ENCODE data around the gene ZNF385B.
"Not testable (repeated sequence)": the region's sequence is repeated elsewhere in the genome, so short reads cannot be mapped to it uniquely, and the experiment has no call there.

ZNF385B gene

DNA sequence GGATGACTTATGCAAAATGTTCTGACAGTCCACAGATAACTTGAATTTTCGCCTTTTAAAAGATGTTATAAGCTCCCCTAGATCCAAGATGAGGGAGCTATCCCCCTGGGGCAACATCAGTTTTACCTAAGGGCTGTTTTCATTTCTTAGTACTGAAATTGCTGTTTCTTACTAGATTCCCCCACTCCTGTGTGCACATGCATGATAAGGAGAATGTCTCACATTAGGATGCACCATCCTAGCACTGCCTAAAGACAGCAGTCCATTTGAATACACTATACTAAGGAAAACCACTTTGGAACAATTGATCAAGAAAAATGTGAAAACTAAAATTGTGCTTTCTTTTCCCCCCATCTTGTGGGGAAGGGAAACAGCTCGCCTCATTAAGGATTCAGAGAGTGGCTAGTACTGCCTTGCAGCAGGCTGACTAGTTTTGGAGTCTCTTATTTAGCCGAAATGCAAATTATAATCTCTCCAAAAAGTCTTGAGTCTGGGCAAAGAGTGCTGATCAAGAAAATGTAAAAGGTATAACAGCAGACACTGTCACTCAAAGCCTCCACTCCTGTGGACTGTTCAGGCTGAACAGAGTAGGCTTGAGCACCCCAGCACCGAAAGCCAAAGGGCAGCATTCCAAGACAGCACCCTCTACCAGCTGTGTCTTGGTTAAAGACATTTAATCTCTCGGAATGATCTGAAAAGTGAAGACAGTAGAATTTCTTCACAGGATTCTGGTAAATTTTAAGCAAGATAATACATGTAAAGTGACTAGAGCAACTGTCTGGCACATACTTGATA lies 65.0 kb downstream of the ZNF385B start:
- DNase-seq: no peak

DNA sequence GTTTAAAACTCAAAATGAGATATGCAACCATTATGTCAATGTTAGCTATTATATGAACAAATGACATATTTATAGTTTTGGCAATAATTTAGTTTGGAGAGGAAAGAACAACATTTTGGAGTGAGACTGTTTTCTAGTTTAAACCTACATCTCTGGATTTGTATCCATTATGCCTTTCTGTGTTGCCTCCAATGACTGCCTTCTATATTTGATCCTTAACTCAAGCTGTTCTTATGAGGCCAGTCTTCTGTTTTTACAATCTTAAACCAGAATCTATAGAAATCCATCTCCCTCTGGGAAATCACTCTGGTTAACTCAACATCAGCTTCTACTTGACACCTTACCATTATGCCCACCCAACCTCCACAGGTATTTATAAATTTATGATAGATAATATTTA lies 67.5 kb downstream of the ZNF385B start:
- DNase-seq: no peak

GRCh38 chr2:179793238-179793637 lies 68.2 kb downstream of the ZNF385B start:
- DNase-seq: no peak

- no peak for DNase-seq
Observed at GRCh38 chr2:179790235-179791217, 70.9 kb downstream of the ZNF385B start.

GRCh38 chr2:179788104-179788503 lies 73.3 kb downstream of the ZNF385B start:
- DNase-seq: no peak

DNA sequence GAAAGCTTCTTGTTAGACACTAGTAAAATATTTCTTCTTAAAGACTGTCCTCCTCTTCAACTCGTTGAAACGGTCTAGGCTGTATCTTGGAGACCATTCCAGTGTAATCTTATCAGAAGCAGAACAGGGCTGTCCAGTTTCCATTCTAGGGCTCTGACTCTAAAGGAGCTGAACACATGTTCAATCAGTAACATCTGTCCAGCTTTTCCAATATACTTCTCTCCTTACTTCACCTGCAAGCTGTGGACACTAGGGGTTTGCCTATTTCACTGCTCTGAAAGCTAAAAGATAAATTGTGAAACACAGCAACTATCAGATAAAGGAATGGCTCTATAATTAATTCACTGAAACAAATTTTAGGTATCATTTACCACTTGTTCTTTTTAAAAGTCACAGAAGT lies 73.8 kb downstream of the ZNF385B start:
- no peak for DNase-seq

- DNase-seq: no peak
Observed at GRCh38 chr2:179785902-179786301, 75.5 kb downstream of the ZNF385B start.

DNA sequence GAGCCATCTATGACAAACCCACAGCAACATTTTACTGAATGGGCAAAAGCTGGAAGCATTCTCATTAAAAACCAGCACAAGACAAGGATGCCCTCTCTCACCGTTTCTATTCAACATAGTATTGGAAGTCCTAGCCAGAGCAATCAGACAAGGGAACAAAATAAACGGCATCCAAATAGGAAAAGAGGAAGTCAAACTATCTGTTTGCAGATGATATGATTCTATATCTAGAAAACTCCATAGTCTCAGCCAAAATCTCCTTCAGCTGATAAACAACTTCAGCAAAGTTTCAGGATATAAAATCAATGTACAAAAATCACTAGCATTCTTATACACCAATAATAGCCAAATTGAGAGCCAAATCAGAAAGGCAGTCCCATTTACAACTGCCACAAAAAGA lies 79.1 kb downstream of the ZNF385B start:
- DNase-seq: not testable (repeated sequence)

DNA sequence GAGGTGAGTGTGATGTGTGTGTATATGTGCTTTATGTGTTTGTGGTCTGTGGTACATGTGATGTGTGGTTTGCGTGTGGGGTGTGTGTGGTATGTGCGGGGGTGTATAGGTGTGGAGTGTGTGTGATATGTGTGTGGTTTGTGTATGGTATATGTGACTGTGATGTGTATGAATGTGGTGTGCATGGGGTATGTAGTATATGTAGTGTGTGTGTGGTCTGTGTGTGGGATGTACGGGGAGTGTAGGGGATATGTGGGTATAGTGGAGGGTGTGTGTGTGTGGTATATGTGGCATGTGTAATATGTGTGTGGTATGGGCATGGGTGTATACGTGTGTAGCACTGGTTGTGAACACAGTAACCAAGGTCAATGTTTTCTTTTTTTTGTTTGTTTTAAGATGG lies 87.4 kb downstream of the ZNF385B start:
- DNase-seq: no peak

DNA sequence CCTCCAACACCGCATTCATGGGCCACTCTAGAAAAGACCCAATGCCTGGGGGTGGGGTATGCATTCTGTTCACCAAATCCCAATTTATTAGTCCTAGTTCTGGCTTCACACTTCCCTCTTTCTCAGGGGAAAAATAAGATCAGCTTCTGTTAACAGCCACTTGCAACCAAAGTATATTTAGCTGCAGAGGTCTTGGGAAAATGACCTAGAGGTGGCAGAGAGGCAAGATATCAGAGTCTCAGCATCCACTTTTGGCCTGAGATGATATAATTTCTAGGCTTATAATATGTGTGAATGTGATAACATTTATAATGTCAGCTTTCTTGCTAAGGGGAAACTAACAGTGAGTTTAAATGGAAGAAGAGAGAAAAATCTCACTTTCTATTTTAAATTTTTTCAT lies 89.1 kb downstream of the ZNF385B start:
- no peak for DNase-seq

- DNase-seq: no peak
Observed at GRCh38 chr2:179771791-179772190, 89.6 kb downstream of the ZNF385B start.

GRCh38 chr2:179770029-179770428 lies 91.4 kb downstream of the ZNF385B start:
- DNase-seq: no peak

- no peak for DNase-seq
Observed at GRCh38 chr2:179769323-179769722, 92.1 kb downstream of the ZNF385B start.

DNA sequence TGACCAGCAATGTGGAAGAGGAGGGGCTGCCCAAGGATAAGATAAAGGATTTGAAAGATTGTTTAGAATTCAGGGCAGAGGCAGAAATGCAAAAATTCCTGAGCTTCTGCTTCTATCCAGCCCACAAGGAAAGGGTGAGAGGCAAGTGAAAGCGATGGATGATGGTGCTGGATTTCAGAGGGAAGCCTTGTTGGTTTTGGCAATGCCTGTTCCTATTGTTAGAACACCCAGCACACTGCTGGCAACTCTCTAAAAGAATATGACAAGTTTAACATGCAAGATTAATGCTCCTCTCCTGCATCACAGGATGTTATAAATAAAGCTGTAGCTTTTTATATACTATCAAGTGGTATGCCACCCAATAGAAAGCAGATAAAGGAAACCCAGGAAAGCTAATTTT lies 92.6 kb downstream of the ZNF385B start:
- no peak for DNase-seq

DNA sequence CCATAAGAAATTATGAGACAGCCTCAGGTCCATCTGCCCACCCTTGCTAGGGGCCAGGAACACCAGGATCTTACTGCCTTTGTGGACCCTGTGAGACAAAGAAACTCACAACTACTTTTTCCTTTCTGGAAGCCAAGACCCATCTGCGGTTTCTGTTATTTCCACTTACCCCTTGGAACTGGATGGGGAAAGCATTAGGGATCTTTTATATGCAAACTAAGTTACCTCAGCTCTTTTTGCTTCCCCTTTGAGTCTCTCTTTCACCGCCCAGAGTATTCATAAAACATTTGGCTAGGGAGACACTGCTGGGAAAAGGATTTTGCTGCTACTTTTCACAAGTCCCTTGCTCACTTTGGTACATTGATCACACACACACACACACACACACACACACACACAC lies 95.7 kb downstream of the ZNF385B start:
- DNase-seq: no peak

DNA sequence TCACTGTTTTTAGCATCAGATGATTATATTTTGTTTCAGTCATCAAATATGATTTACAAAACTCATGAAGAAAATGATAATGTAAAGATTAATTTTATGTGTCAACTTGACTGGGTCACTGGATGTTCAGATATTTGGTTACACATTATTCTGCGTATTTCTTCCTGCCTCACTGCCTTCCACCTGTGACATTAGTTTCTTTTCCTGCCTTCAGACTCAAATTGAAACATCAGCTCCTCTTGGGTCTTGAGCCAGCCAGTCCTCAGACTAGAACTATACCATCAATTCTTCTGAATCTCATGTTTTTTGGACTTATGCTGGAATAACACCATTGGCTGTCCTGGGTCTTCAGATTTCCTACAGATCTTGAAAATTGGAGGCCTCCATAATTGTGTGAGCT lies 96.7 kb downstream of the ZNF385B start:
- no peak for DNase-seq

DNA sequence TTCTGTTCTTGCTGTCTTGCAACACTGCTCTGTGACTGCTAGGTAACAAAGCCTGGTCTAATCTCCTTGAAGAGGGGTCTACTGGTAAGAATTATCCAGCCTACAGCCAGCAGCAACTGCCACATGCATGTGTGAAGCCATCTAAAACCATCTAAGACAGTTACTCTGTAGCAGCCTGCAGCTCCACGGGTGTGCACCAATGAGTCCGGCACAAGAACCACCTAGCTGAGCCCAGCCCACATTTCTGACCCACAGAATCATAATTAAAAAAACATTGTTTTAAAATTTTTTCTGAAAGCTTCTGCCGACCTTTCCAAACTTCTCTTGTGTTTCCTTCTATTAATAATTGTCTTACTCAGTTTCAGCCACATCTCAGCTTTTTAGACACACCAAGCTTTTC lies 102.8 kb downstream of the ZNF385B start:
- no peak for DNase-seq

DNA sequence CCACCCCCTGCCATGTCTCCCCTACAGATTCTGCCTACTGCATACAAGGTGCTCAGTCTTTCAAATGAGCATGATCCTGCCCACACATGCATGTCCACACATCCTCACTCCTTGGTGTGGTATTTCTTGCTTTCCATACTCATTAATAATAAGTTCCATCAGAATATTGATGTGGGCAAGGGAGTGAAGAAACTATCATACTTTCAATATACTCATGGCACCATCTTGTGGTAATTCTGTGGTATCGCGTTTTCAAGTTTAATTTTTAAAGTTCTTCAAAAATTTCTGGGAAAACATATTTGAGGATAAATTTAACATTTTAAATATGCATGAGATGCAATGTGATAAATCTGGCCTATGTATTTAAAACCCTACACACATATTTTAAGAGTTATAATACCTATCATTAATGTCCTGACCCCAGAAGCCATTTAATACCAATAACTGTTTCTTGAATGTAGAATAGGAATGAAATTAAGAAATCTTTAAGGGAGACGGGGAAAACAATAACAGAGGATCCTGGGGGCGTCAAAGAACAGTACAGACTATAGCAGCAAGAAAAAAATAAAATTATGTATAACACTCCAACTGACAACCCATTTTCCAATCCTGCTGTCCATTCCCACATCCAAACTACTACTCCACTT lies 110.1 kb downstream of the ZNF385B start:
- DNase-seq: no peak

DNA sequence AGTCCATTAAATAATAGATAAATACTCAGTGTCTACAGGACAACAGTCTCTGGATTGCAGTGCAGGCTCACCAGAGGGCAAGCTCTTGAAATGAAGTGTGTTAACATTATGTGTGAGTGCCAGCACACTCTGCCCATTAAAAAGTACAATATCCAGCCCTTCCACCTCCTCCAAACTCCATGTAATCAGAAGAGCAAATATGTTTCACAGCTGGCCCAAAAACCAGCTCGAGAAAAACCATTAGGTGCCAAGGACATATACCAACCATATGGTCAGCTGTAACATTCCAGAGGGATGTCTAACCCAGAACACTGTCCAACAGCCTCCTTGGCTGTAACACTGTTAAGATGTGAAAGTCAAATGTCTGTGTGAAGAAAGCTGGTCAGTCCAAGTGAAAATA lies 112.2 kb downstream of the ZNF385B start:
- DNase-seq: no peak

GRCh38 chr2:179746981-179747380 lies 114.4 kb downstream of the ZNF385B start:
- no peak for DNase-seq

- DNase-seq: no peak
Observed at GRCh38 chr2:179745635-179746256, 115.7 kb downstream of the ZNF385B start.

DNA sequence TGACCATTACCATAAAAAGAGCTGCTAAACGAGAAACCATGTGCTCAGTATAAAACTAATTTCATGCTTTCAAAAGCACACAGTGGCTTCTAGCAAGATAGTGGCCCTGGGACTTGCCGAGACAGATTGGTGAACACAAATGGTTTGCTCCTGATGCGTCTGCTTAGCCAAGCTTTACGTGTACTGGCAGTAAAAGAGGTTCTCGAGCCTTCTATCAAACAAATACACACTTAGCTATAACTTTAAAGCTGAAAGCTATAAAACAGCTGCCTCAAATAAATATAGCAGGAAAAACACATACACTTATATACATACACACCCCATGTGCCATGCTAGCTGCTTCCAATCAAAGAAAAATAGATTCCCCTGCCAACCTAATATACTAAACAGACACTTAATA lies 117.0 kb downstream of the ZNF385B start:
- DNase-seq: no peak

- DNase-seq: no peak
Observed at GRCh38 chr2:179741317-179741716, 120.1 kb downstream of the ZNF385B start.

All from NCI-H1930 (cell line).